AG20443 (cell line): ENCODE data around the gene TSHZ2.
"Not testable (repeated sequence)": the region's sequence is repeated elsewhere in the genome, so short reads cannot be mapped to it uniquely, and the experiment has no call there.

Experiments used
- DNase-seq: peaks from one replicate; pipeline ENCODE4 v3.0.0; 2012; ENCODE audit warnings: low spot score, mixed read lengths

The TSHZ2 gene

DNA sequence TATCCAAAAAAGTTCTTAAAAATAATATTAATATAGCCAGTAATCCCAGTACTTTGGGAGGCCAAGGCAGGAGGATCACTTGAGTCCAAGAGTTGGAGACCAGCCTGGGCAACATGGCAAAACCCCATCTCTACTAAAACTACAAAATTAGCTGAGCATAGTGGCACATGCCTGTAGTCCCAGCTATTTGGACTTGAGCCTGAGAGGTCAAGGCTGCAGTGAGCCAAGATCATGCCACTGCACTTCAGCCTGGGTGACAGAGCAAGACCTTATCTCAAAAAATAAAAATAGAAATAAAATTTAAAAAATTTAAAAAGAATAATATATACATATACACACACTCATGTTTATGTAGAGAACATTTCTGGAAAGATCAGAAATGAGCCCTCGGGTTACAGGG, 441.7 kb downstream of the TSHZ2 start:
- not testable (repeated sequence) for DNase-seq

DNA sequence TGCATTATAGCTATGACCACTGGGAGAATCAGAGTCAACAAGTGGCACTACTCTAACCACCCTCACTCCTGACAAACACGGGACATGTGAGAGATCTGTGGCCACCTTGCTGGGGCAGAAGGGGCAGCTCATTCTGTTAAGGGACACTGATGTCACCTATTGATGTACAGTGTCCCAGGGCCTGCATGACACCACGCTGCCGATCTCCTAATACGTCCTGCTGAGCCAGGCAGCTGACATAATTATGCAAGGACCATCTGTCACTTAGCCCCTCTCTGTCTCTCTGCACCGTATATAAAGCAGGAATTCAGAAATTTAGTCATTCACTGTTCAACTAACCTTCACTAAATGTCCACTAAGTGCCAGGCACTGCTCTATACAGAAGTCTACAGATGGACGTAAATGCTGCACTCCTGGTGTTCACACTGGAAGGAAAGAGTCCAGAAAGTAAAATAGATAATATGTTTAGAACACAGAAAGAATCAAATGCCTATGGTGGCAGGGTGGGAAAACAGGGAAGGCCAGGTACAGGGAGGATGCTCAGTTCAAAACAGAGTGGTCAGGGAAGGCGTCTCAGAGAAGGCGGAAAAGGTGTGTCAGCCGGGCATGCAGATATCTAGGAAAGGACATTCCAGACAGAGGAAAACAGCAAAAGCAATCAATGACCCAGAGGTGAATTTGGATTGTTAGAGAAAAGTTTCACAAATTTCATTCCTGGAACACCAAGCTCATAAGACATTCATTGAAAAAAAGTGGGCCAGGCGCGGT, 447.7 kb downstream of the TSHZ2 start:
- no peak for DNase-seq

DNA sequence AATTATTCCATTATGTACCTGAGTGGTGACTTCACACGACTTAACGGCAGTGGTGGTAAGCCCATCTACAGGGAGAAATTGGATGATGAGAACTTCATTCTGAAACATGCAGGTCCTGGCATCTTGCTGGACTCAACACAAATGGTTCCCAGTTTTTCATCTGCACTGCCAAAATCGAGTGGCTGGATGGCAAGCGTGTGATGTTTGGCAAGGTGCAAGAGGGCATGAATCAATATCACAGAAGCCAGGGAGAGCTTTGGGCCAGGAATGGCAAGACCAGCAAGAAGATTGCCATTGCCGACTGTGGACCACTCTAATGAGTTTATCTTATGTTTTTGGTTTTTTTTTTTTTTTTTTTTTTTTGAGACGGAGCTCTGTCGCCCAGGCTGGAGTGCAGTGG, 449.2 kb downstream of the TSHZ2 start:
- DNase-seq, result no peak

DNA sequence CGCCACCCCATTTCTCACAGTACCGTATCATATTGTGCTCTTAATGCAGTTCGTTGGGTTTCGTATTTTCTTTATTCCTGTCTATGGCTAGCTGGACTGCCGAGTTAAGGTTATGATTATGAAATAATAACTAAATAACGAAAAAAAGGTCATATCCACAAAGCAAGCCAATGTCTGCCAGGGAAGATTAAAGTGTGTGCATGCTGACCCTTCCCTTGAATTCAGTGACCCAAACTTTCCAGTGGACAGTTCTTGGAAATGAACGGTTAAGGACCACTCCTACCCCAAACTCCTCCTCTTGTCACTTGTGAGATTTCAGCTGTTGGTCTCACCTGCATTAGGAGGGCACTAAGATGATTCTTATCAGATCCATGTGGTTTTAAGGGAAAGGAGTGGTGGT, 449.9 kb downstream of the TSHZ2 start:
- no peak for DNase-seq

DNA sequence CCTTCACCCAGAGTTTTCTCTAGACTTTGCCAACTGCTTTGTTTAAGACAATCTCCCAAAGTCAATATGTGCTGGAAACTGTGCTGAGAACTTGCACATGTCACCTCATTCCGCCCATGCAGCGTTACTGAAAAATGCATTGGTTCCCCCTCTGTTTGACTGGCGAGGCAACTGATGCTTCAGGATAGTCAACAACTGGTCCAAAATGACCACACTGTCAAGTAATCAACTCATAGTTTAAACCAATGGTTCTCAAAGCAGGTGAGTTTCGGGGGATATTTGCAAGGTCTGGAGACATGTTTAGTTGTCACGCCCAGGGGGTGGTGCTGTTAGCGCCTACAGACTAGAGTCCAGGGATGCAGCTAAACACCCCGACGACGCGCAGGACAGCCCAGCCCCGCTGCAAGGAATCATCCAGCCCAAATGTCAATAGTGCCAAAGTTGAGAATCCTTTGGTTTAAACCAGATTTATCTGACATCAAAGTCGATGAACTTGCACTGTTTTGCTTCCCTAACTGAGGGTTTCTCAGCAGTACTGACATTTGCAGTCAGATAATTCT, 451.5 kb downstream of the TSHZ2 start:
- no peak for DNase-seq

DNA sequence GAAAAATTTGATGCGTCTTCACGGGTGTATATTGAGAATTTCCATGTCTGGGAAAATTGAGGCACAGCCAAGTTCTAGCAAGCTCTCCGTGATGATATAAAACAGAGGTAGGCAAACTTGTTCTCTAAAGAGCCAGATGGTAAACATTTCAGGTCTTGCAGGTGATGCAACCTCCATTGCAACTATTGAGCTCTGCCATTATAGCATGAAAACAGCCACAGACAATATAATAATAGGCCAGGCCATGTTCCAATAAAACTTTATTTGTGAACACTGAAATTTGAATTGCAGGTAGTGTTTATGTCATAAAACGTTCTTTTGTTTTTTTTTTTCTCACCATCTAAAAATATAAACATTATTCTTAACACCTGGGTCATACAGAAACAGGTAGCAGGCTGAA, 453.3 kb downstream of the TSHZ2 start:
- DNase-seq, result no peak

DNA sequence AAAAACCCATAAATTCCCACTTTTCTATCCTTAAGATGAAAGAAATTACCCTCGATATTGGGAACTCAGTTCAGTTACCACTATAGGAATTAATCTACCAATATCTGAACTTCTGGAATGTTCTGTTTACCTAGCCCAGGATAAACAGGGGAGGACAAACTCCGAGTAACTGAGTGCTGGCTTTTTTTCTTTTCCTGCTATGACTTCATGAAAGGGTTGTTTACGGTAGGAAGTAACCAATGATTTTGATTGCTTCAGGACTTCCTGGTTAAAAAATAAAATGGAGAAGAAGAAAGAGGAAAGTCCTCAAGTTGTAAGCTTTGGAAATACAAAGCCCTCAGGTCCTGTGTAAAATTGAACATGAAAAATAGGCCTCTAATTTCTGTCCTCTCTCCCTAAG, 453.8 kb downstream of the TSHZ2 start:
- no peak for DNase-seq

DNA sequence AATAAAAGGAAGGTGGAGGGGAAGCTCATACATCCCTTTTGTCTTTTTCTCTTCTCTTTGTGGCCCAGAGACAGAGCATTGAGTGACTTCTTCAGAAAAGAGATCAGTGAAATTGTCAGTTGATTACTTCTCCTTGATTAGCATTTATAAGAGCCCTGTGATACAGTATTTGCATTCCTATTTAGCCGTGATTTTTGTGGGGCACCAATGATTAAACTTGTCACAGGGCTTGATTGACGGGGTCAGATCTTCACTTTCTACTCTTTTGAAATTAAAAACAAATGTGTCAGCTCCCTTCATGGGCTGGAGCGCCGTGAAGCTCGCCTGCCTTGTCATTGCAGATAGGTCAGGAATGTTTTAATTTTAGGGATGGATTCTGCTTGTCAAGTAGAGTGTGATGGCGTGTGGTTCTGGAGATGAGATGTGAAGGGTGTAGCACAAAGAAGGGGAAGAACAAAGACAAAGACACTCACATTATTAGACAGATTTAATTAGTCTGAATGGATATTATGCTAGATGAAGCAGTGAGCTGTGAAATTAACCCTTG, 454.7 kb downstream of the TSHZ2 start:
- DNase-seq, result no peak

DNA sequence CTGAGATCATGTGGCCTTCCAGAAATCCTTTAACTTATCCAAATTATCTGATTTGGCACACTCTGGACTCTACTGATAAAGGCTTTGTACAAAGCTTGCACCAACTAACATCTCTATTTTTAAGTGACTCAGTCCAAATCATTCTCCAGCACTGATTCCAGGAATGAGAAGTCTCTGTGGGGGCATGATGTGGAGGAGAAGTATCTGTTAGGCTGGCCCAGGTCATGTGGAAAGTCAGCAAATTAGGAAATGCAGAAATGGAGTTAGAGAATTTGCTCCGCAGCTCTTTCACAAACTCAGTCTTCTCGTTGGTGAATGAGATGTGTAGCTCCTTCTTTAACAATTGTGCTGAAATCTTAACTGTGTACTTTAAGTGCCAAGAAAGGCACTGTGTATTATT, 455.8 kb downstream of the TSHZ2 start:
- DNase-seq, result no peak

DNA sequence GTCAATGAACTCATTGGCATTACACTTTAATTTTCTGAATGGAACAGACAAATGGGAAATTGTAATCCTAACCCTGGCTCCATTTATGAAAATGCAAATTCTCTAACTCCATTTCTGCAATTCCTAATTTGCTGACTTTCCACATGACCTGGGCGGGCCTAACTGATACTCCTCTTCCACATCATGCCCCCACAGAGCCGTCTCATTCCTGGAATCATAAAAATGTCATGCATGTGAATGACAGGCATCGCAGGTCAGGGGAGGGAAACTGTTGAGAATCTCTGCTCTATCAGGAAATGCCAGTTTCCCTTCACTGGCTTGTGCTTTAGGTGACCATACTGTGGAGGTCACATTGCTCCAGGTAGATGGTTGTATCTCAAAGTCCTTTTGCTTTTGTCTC, 456.4 kb downstream of the TSHZ2 start:
- DNase-seq, result no peak

DNA sequence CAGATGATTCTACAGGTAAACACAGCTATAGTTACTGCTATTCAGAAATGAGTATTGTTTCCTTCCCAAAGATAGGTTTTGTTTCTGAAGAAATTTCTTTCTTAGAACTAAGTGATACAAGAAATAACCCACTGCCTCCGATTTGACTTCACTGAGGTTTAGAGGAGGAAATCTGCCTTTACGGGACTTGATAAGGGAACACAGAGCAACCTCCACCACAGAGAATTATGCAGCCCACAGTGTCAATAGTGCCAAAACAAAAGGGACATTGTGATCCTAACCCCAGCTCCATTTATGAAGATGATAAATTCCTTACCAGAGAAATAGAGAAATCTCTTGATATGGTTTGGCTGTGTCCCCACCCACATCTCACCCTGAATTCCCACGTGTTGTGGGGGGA, 456.8 kb downstream of the TSHZ2 start:
- no peak for DNase-seq

DNA sequence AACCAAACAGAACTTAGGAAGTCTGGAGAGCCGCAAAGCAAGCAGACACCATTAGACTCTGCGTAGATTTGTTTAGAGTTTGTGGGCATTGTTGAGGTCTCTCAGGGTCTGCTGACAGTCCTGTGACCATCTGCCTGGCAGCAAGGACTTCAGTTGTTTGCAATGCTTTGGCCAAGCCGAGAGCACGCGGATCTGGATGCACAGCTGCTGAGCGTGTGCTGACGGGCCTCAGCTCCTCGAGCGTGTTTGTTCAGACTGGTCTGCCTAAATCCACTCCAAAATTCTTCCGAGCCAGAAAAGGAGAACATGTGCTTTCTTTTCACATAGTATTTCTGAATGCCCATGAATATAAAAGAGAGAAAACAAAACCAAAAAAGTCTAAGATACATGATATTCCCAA, 462.5 kb downstream of the TSHZ2 start:
- DNase-seq, result peak; percentile 32

DNA sequence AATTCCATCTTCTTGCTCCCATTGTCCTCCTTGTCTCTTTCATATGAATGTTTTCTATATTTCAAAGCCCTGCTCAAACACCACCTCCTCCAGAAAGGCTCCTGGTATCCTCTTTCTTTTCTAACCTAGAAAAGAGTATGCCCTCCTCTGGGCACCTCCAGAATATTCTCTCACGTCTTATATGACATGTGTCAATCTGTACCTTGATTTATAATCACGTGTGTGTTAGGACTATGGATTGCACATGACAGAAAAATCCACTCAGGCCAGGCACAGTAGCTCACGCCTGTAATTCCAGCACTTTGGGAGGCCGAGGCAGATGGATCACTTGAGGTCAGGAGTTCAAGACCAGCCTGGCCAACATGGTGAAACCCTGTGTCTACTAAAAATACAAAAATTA, 464.8 kb downstream of the TSHZ2 start:
- not testable (repeated sequence) for DNase-seq

DNA sequence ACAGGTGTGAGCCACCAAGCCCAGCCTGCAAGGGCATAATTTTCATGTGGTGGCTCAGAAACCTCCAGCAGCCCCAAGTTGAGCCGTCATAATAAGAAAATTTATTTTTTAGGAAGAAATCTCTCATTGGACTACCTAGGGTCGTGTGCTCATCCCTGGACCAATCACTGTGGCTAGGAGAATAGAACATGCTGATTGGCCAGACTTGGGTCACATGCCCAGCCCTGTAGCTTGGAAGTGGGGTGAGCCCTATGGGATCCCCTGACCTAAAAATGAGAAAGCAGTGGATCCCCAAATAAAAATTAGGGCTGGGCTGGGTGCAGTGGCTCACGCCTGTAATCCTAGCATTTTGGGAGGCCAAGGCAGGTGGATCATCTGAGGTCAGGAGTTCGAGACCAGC, 466.2 kb downstream of the TSHZ2 start:
- DNase-seq, result no peak

DNA sequence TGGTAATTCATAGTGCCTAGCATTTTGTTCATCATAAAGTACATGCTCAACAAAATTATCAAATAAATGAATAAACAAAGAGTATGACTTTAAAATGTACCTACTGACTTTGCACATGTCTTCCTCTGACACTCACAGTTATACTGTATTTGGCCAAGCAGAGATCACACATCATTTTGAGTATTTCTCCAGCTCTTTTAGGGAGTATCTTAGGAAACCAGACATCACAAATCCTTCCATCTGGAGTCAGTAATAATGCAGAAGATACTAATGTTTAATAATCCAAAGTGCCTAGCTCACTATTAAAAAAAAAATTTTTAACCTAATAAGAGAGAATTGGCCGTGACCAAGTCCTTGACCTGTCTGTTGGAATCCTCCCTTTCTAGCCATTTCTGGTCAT, 466.9 kb downstream of the TSHZ2 start:
- DNase-seq, result no peak

DNA sequence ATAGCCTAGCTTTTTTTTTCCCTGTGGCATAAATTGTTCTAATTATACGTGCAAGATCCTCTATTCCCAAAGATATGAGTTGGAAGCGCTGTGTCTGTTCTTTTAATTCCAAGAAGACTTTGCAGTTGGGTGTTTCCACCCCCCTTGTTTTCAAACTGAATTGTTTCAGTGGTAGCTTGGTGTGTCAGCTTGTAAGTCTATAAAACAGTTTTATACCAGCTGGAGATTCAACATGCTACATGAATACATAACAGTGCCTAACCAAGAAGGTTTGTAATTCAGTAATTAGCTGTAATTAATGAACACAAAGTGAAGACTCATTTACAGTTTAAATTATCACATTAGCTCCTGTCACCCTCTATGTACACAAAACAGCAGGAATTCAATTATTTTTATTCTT, 467.5 kb downstream of the TSHZ2 start:
- DNase-seq, result no peak

DNA sequence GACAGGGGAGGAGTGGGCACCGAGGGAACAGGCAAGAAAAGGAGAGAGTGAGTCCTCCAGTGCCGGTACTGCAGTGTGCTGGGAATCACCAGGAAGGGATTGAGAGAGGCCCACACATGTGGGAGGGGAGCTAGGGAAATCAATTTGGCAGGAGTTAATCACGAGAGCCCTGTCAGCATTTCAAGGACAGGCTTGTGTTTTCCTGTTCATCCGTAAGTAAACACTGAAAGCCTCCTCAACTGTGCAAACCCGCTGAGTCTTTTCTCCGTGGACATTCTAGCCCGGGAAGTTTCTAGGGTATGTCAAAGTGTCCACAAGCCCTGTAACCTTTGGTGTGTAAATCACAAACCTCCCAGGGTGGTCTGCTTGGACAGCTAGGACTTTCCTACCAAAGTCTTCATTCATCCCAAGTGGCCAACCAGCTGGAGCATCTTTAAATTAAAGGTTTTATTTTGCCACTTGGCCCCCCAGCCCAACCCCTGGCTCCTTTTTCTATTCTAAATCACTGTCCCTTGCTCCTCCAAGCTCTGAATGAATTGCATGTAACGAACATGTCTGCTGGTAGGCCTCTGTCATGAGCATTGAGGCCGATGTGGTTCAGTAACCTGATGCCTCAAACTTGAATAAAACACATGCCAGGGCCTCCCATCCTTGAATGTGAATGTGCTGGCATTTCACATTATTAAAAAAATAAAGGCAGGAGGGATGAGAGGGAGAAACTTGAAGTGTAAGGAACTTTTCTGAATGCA, 472.4 kb downstream of the TSHZ2 start:
- DNase-seq, result no peak

DNA sequence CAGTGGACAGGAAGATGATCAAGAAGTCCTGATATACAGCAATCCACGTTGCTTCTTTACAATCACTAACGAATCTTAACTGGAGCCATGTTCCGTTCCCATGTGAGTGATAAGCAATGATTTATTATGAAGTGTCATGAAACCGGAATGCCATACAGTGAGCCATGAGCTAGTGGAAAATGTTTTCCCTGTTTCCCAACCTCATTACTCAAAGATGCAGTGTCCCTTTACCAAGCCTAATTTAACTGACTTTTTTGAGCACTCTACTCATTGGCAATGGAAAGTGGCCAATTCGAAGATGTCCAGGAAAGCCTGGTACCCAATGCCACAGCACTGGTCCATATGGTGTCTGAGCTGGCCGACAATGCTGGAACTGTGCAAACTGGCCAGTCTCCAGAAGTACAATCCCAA, 473.2 kb downstream of the TSHZ2 start:
- DNase-seq, result peak; percentile 32

DNA sequence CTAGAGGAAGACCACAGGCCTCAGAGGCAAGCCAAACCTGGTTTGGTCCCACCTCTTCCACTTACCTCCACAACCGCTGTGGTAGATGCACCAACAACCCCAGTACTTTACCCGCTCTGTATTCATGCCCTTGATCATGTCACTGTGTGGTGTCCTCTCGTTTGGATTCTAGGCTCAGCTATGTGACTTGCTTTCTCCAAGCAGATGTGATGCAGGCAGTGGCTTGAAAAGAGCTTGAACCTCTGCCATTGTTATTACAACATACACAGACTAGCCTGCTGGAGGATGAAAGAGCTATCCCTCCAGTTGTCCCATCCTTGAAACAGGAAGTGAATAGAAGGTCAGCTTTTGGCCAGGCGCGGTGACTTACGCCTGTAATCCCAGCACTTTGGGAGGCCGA, 473.8 kb downstream of the TSHZ2 start:
- DNase-seq, result no peak

DNA sequence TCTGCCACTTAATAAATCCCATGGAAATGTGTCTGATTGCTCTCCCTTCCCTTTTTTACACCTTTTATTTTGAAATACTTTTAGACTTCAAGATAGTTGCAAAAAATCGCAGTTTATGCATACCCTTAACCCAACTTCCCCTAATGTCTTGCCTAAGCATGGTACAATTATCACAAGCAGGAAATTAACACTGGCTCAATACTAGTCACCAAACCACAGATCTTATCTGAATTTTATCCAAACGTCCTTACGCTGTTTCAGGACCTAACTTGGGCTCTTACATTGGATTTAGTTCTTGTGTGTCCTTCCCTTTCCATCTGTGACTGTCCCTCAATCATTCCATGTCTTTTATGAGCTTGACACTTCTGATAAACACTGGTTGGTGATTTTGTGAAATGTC, 475.2 kb downstream of the TSHZ2 start:
- DNase-seq, result no peak

DNA sequence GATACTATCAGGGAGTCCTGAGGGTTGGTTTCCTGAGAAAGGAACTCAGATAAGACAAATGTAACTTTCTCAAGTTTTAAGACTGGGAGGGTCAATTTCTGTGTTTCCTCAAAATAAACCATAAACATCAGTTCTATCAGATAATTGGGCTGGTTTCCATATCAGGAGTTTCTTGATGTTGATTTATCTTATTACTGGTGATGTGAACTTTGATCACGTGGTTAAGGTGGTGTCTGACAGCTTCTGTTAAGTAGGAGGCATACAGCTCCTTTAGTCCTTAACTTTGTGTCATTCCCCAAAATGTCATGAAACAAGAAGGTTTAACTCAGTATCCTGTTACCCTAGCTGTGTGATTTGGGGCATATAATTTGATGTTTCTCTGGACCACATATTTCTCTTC, 476.3 kb downstream of the TSHZ2 start:
- no peak for DNase-seq

DNA sequence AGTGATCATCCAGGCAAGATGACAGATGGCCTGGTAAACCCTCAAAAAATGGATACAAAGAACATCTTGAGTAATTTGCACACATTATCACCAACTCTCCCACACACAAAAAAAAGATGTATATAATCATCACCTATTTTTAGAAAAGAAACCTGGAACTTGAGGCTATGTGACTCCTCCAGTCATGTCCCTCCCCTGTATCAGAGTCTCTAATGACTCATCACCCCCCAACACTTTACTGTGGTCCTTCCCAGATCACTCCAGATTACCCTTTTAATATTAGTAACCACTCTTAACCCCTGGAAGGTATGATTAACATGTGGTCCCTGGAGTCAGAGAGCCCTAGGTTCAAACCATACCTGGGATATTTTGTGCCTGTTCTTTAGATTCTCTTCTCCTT, 476.7 kb downstream of the TSHZ2 start:
- no peak for DNase-seq

DNA sequence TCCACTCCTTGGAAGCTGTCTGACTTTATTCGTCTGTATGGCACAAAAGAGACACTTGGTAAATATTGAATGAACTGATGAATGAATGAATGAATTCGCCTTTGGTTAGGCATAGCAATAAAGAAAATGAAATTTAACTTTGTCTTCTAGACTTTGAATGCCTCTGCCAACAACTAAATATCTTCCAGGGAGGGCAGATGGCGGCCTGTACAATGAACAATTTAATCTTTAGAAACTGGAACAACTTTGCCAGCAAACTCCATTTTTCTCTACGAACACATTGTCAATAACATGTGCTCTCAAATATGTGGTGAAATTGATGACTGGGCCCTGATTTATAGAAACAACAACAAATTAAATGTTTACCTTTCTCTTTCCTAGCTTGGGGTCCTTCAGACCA, 480.9 kb downstream of the TSHZ2 start:
- no peak for DNase-seq
